GM19238 (cell line): Measurements from ENCODE around the gene PKDCC.
"Not testable (repeated sequence)": the region's sequence is repeated elsewhere in the genome, so short reads cannot be mapped to it uniquely, and the experiment has no call there.

ENCODE experiments used
- DNase-seq: peaks from one replicate; pipeline ENCODE4 v3.0.0; 2011; ENCODE audit warnings: low spot score; ENCODE audit not compliant: insufficient read length

PKDCC gene

GRCh38 chr2:42030829-42031228 is 17.0 kb upstream of the PKDCC start:
- no peak for DNase-seq

- DNase-seq = no peak
Observed at GRCh38 chr2:42031281-42032223, 16.3 kb upstream of the PKDCC start.

GRCh38 chr2:42032224-42032620 is 15.6 kb upstream of the PKDCC start:
- DNase-seq = no peak

- DNase-seq = no peak
Observed at GRCh38 chr2:42032745-42033144, 15.1 kb upstream of the PKDCC start.

- not testable (repeated sequence) for DNase-seq
Observed at GRCh38 chr2:42034096-42034495, 13.7 kb upstream of the PKDCC start.

- DNase-seq = no peak
Observed at GRCh38 chr2:42035241-42035640, 12.6 kb upstream of the PKDCC start.

GRCh38 chr2:42036413-42036812 is 11.4 kb upstream of the PKDCC start:
- no peak for DNase-seq

GRCh38 chr2:42036940-42037339 is 10.9 kb upstream of the PKDCC start:
- no peak for DNase-seq

GRCh38 chr2:42040643-42041278 is 7.1 kb upstream of the PKDCC start:
- no peak for DNase-seq

- DNase-seq = no peak
Observed at GRCh38 chr2:42041377-42042127, 6.3 kb upstream of the PKDCC start.

- no peak for DNase-seq
Observed at GRCh38 chr2:42042631-42043355, 5.0 kb upstream of the PKDCC start.

GRCh38 chr2:42043789-42044394 is 3.9 kb upstream of the PKDCC start:
- DNase-seq = no peak

GRCh38 chr2:42044939-42045338 is 2.9 kb upstream of the PKDCC start:
- no peak for DNase-seq

- DNase-seq = no peak
Observed at GRCh38 chr2:42045352-42045751, 2.5 kb upstream of the PKDCC start.

GRCh38 chr2:42045848-42046748 is 1.7 kb upstream of the PKDCC start:
- no peak for DNase-seq

- no peak for DNase-seq
Observed at GRCh38 chr2:42046819-42047487, 868 bp upstream of the PKDCC start.

GRCh38 chr2:42048299-42049220 is 739 bp downstream of the PKDCC start:
- DNase-seq = no peak
